ENCODE measurements around the gene NAA60.

DNA sequence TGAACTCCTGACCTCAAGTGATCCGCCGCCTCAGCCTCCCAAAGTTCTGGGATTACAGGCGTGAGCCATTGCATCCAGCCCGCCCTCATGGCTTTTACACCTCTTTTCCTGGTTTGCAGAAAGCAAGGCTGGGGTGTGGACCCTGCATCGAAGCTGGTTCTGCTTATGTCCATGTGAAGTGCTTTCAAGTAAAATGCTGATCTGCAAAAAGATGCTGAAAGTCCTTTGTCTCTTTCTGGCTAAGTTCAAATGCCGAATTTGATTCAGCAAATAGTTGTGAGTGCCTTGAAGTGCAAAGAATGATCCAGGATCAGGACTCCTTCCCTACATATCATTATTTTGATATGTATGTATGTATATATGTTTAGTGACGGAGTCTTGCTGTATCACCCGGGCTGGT is 17.1 kb downstream of the NAA60 start:
- TF ChIP-seq CTCF (conservative IDR thresholded peaks at IDR 0.05; ENCODE audit: low read depth in 2 of 2), result no peak
- no peak for TF ChIP-seq POLR2AphosphoS5 (IDR thresholded peaks at IDR 0.05; ENCODE audit: low read depth)
- TF ChIP-seq EZH2phosphoT487 (IDR thresholded peaks at IDR 0.05; ENCODE audit: unreplicated experiment), result no peak
- no peak for TF ChIP-seq STAT1 (IDR thresholded peaks at IDR 0.05; ENCODE audit: unreplicated experiment)
- TF ChIP-seq ETS1 (IDR thresholded peaks at IDR 0.05), result no peak
- TF ChIP-seq, protein P1, sequence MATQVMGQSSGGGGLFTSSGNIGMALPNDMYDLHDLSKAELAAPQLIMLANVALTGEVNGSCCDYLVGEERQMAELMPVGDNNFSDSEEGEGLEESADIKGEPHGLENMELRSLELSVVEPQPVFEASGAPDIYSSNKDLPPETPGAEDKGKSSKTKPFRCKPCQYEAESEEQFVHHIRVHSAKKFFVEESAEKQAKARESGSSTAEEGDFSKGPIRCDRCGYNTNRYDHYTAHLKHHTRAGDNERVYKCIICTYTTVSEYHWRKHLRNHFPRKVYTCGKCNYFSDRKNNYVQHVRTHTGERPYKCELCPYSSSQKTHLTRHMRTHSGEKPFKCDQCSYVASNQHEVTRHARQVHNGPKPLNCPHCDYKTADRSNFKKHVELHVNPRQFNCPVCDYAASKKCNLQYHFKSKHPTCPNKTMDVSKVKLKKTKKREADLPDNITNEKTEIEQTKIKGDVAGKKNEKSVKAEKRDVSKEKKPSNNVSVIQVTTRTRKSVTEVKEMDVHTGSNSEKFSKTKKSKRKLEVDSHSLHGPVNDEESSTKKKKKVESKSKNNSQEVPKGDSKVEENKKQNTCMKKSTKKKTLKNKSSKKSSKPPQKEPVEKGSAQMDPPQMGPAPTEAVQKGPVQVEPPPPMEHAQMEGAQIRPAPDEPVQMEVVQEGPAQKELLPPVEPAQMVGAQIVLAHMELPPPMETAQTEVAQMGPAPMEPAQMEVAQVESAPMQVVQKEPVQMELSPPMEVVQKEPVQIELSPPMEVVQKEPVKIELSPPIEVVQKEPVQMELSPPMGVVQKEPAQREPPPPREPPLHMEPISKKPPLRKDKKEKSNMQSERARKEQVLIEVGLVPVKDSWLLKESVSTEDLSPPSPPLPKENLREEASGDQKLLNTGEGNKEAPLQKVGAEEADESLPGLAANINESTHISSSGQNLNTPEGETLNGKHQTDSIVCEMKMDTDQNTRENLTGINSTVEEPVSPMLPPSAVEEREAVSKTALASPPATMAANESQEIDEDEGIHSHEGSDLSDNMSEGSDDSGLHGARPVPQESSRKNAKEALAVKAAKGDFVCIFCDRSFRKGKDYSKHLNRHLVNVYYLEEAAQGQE (IDR thresholded peaks at IDR 0.05; ENCODE audit: unreplicated experiment), result no peak

Measured in GM23338 (cell line).